ENCODE results near the gene GRK6. TPM values are rescaled to one million over a fixed set of nuclear protein-coding genes. Genes with fewer than 3 reads are reported as not detected.

The GRK6 gene
- polyA plus RNA-seq, 1 donor, result 16.5 TPM

DNA sequence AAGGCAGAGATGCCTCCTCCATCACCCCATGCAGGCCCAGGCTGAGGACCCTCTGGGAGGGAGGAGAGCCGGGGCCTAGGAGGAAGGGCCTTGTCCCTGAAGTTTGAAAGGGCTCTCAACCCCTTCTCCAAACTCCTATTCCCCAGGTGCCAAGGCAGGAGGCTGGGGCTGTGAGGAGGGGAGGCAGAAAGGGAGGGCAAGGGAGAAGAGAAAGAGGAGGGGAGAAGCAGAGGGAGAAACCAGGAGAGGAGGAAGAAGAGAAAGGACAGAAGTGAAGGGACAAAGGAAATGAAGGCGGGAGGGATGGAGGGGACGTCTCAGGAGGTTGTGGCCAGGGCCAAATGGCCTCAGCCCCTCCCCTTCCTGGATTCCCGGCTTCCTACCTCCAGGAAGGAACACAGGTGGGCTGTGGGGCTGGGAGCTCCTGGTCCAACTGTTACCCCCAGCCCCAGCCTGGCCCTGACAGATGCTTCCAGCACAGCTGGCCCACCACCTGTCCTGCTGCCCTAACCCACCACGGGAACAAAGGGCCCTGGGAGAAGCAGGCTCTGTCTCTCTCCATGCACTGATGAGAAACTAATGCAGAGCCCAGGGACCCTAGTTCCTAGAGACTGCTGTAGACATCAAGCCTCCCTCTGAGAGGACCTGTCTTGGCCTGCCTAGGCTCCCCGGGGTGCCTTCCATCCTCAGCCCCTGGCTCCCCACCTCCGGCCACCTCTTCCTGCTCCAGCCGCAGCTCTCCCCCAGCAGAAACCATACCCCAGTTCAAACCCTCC lies 43.5 kb downstream of the GRK6 start:
- no peak for DNase-seq (ENCODE audit: low read depth)

DNA sequence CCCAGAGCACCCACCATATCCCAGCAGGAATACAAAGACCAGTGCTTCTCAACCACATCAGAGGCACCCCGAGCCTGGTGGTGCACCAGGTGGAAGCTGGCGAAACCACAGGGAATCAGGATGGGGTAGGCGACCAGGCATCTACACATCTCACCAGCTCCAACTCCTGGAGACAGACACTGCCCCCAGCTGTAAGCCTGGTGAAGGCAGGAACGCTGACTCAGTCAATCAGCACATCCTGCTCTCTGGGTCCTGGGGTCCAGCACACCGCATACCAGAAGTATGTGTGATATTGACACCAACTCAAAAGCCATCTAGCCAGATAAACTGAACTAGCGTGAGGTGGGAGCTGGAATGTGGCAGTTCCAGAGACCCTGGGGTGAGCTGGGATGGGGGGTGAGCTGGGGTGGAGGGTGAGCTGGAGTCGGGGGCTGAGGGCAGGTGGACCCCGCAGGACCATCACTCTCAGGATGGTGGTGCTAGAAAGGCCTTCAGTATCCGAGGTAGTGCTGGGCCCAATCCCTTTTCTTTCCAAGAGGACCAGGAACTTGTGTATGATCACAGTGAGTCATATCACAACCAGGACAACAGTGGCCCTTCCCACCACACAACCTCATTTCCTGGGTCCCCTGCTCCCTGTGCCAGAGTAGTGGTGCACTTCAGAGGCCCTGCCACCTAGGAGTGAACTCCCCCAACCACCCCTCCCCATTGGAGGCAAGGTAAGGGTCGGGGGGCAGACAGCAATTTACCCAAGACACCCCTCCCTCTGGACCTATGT lies 44.5 kb downstream of the GRK6 start:
- no peak for DNase-seq (ENCODE audit: low read depth)

DNA sequence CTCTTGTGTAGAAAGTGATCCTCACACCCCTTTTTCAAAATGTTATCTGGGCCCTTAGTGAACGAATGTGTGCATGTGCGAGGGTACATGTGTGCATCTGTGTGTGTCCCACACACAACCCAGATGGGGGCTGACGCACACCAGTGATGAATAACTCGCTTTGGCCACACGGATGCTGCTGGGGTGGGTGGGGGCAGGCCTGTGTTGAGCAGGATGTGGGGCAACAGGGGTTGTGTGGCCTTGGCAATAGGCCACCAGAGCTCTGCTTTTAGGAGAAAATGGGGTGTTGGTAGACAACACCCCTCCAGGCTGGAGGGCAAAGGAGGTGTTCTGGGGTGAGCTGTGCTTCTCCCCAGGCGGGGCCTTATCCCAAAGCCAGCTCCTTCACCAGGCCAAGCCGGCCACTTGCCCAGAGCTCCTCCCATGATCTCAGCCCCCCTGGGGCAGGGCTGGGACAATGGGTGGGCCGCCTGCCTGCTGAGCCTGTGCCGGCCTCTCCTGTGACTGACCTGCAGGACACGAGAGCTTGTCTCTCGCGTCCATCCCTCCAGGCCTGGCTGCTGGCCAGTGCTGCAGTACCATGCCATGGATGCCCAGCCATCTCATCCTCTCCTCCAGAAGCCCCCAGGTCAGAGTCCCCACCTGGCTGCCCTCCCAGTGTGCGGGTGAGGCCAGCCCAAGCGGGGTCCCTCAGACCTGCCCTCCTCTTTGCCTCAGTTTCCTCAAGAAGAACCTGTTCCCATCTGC lies 45.3 kb downstream of the GRK6 start:
- no peak for DNase-seq (ENCODE audit: low read depth)

DNA sequence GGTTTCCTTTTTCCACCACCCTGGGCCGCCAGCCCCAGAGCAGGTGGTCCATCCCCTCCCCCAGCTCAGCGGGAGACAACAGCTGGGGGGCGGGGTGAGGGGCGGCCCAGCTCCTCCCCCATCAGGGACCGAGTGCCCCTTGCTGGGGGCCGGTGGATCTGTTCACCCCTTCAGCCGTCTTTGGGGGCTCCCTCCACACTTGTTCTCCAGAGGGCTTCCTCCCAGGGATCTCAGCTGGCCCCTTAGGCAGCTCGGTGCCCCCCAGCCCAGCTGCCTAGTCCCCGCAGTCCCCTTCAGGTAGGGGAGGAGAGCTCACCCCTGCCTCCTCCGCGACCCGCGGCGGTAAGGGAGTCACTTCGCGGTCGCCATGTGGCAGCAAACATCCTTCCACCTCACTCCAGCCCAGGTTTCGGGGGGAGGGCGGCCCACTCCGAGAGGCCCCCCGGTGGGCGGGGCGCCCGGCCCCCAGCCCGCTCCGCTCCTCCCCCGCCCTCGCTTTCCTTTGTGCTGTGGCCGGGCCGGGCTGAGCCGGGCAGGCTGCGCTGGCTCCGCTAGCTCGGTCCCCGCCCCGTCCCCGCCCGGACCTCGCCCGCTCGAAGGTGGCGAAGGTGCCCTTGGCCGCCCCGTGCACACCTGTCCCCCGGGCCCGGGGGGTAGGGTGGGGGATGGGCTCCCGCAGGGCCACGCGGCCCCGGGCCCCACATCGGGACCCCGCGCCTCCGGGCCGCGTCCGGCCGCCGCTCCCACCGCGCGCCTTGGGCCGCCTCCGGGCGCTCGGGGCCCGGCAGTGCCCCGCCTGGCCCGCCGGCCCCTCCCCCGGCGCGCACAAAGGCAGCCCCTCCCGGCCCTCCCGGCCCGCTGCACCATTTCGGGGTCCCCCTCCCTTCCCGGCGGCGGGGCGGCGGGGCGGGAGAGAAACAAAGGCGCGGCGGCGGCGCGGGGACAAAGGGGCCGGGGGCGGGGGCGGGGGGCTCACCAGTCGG lies 46.3 kb downstream of the GRK6 start:
- DNase-seq (ENCODE audit: low read depth), result no peak

DNA sequence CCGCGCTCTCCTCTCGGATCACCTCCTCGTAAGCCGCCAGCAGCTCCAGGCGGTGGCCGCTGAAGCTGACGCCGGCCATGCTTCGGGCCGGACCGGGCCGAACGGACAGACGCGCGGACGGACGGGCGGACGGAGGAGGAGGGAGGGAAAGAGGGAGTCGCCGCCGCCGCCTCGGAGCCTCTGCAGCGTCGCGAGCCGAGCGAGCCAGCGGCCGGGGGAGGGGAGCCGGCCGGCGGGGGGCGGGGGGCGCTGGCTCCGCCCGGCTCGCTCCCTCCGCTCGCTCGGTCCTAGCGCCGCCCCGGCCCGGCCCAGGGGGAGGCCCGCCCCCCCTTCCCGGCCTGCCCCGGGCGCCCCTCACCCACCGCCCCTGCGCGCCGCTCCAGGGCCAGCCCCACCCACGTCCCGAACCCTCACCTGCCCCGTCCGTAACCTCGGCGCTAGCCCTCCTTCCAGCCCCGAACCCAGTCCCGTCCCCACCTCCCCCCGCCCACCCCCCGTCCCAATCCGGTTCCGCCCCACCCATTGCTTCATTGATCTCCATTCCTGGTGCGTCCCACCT lies 47.0 kb downstream of the GRK6 start, which contains the start of gene DBN1:
TSS of gene DBN1 (minus strand) at position 192 of the 559 bp plus-strand sequence. CDS start at position 79, 113 bp downstream.
- no peak for DNase-seq (ENCODE audit: low read depth)

DNA sequence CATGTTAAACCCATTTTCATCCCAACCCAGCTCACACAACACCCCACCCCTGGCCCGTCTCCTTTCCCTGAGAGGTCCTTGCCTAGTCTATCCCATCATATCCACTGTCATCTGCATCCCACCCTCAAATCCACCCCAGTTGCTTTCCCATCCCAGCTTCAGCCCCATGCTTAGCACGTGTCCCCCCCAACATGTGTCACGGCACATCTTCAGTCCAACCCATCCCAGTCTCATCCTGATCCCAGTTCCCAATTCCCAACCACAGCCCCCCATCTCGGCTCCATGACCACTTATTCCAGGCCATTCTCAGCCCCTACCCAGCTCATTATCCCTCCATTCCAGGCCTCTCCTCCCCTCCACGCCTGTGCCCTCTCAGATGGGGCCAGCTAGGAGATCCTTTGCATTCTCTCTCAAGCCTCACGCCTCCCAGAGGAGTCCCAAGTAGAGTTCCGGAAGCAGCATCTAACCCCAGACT lies 47.6 kb downstream of the GRK6 start:
- DNase-seq (ENCODE audit: low read depth), result no peak

DNA sequence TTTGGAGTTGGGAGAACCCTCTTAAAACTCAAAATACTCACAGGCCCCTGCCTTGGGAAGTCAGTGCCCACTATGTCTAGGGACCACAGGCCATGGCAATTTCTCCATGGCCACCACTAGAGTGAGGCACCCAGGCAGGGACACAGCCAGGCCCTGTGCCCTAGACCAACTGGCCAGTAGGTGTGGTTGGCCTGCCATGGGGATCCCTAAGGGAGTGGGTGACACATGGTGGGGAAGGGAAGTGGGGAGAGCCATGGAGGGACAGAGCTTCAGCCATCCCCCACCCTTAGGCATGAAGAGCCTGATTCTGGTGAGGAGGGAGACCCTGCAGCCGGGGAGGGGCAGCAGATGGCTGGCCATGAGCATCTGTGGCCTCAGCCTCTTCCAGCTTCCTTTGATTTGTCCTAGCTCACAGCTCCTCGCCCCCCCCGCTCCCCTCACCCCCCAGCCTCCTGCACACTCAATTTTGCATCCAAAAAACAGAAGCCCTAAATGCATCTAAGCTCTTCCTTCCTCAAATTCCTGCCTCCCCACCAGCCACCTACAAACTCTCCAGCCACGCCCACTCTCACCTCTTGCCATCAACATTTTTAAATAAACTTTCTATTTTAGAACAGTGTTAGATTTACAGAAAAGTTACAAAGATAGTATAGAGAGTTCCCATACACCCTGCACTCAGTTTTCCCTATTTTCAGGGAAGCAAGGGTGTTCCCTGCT lies 48.5 kb downstream of the GRK6 start:
- DNase-seq (ENCODE audit: low read depth), result no peak

DNA sequence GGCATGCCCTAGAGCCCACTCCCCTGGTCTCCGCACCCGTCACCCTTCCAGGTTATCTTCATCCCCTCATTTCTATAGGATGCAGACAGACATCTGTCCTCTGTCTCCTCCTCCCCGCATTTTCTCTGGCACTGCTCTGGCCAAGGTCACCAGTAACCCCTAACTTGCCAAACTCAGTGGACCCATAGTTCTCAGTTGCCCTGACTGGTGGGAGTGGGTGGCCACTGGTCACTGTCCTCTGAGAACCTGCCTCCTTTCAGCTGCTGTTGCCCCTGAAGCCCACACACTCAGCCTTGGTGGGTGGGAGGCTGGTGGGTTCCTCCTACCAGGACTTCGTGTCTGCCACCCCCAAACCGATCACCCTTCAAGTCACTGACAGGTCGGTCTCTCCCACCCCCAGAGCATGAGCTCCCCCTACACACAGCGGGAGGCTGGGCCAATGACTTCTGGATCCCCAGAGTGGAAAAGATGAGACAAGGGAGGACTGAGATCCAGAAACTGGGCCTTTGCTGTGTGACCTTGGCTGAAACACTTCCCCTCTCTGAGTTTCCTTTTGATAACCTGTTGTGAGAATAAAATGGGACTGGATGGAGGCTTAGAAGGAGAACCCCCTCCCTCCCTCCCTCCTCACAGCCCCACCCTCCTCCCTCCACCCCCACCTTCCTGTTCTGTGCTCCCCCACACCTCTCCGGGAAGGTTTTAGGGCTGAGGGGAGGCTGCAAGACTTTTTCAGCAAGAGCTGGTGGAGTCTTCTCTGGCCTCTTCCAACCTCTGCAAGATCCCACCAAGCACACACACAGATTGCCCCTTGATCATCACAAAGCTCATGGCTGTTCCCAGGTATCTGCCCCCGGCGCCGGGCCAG lies 49.3 kb downstream of the GRK6 start:
- DNase-seq (ENCODE audit: low read depth), result no peak

DNA sequence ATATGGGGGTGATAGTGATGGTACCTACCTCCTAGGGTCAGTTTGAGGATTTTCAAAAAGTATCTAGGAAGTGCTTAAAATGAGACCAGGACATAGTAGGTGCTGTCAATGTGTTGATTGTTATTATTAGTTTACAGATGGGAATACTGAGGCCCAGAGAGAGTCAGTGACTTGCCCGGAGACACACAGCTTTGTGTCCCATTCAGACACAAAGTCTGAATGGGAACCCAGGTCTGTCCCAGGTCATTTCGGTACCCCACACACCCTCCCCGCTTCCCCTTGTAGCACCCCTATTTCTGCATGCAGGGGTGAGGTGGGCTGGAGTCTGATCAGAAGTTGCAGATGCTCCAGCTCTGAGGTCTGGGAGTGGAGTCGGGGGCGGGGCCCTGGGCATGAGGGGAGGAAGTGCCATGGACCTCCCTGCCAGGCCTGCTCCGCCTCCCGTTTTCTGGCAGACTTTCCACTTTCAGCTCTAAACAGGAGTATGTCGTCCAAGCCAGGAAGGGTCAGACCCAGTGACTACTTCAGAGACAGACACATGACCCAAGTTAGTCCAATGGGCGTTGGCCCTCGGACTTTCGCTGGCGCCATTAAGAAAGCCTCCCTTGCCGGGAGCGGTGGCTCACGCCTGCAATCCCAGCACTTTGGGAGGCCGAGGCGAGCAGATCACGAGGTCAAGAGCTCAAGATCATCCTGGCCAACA lies 50.2 kb downstream of the GRK6 start:
- DNase-seq (ENCODE audit: low read depth), result no peak

DNA sequence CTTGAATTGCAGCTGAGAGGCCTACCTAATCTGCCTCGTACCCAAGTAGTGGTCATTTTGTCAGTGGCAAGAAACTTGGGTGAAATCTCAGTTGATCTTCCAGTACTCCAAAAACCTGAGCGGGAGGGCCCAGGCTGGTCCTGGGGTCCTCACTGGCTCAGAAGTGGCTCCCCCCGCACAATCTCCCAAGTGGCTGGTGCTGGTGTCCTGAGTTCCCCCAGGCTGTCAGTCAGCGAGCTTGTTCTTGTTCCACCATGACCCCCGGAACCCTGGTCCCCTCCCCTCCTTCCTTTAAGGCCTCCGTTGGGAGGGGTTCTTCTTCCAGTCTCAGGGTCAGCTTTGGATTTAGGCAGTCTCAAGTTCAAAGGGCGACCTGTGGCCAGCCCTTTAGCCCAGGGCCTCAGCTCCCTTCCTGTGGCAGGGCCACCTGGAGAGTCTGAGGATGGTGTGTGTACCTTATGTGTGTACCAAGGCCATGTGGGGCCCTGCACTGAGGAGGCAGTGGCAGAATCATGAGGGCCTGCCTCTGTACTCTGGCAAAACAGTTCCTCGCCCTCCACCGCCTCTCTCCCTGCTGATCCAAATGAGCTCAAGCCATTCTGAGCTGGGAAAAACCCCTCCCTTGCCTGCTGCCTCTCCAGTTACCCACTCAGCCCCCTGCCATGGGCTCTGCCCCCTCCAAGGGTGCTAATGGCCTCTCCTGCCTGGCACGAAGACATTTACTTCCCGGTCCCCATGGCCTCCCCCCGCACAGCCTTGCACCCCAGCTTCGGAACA lies 51.4 kb downstream of the GRK6 start:
- DNase-seq (ENCODE audit: low read depth), result no peak

DNA sequence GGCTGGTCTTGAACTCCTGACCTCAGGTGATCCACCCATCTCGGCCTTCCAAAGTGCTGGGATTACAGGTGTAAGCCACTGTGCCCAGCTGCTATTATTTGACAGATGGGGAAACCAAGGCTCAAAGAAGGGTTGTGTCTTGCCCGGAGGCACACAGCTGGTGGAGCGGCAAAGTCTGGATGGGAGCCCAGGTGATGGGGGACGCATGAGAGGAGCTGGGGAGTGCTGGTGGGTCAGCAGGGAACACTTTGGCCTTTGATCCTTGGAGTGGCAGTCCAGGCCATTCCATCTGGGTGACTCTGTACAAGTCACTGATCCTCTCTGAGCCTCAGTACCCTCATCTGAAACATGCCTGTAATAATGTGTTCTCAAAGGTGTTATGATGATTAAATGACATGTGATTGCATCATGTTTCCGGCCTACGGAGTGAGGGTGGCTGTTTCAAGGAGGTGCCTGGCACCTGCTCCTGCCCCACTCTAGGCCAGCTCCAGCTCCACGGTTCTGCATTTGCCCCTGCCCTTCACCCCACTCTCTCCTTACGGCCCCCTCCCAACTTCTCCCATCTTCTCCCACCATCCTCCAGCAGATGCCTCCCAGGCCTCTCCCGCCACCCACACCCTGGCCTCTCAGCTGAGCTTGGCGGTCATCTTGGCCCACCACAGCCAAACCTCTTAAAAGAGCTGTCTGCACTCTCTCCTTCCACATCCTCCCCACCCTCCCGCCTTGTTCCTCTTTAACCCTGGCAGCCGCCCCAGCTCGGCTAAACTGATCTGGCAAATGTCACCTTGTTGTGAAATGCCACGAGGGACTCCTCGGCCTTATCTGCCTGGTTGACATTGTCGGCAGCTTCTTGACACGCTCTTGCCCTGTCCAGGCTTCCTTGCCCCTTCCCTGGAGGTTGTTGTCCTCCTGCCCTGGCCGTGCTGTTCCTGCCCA lies 52.5 kb downstream of the GRK6 start:
- DNase-seq (ENCODE audit: low read depth), result no peak

DNA sequence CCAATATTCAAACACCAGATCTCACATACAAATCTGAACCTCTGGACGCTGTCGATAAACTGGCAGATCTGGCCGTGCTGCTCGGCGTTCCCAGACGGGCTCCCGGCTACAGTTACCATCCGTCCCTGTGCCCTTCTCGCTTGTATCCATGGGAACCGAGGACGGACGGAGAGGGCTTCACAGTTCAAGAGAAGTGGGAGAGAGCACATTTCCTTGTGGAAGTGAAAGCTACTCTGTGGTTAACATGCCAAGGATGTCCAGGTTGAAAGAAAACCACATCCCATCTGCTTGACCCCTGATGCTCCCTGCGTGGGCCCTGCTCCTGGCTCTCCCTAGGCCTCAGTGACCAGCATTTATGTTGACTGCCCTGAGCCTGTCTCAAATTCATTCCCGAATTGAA lies 53.3 kb downstream of the GRK6 start:
- no peak for DNase-seq (ENCODE audit: low read depth)

DNA sequence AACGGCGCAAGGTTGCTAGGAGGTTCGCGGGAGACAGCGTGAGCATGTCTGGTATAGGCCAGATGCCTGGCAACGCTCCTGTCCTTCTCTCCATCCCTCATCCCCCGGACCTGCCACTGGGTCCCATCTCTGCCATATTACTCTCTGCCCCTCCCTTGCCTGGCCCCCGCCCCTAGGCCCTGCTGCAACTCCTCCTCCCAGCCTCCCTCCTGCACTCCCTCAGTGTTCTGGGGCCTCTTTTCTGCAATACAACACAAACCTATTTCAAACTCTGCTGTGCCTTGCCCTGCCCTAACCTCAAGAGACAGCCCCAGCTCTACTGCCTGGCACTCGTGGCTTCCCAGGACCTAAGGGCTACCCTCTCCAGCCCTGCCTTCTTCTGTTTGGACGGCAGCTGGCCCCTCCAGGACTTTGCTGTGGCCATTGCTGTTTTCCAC lies 55.9 kb downstream of the GRK6 start:
- DNase-seq (ENCODE audit: low read depth), result no peak

DNA sequence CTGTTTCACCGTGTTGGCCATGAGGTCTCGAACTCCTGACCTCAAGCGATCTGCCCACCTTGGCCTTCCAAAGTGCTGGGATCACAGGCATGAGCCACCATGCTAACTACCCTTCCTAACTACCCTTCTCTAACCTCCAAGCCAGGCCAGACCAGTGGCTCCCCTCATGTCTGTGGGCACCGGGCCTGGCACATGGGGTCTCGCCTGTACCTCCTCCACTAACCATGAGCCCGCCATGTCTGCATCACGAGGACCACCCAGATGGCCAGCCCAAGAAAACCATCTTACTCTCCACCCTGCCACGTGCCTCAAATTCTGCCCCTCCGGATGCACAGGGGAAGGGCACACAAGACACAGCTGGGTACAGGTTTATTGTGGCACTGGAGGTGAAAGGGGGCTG lies 56.6 kb downstream of the GRK6 start:
- DNase-seq (ENCODE audit: low read depth), result no peak

DNA sequence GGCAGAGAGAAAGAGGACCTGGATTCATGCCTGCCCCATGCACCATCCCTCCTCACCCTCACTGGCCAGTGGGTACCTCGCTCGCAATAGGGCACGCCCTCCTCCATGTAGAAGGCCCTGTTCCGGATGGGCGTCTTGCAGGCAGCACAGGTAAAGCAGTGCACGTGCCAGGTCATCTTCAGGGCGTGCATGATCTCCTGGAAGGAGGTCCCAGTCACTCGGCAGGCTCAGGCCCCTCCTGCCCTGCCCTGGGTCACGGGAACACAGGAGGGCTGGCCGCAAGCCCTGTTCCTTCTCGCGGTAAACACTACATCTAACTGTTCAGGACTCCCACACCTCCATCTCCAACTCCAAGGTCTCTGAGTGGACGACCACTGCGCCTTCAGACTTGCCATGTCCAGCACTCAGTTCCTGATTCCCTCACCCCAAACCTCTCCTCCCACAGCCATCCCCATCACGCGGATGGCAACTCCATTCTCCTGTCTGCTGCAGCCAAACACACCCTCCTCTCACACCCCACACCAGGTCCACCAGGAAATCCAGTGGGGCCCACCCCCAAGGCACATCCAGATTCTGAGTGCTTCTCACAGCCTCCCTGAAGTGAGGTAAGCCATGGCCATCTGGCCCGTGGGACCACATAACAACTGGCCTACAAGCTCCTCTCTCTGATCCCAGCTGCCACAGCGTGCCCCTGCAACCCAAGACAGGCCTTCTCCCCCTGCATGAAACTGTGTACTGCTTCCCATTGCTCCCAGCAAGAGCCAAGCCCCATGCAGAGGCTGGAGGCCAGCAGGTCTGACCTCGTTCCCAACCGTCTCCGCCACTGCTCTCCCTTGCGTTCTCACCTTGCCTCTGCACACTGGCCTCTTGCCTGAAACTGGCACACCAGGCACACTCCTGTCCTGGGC lies 57.8 kb downstream of the GRK6 start:
- DNase-seq (ENCODE audit: low read depth), result no peak

Data from forelimb muscle (tissue), 1 donor.